Measurements from ENCODE around the gene NPC1L1. TPM values are rescaled to one million over a fixed set of nuclear protein-coding genes. Genes with fewer than 3 reads are reported as not detected.

Gene NPC1L1
- total RNA-seq, 4 donors from 2014 or later: 0.17 to 3.2 (median 0.22) TPM; not detected in 1

- TF ChIP-seq CTCF (IDR thresholded peaks at IDR 0.05; ENCODE audit: low read depth): no peak
Observed at GRCh38 chr7:44563171-44563679, 22.1 kb upstream of the NPC1L1 start.

GRCh38 chr7:44561962-44562621 is 21.0 kb upstream of the NPC1L1 start:
- TF ChIP-seq CTCF (IDR thresholded peaks at IDR 0.05; ENCODE audit: low read depth): no peak

GRCh38 chr7:44561481-44561880 is 20.4 kb upstream of the NPC1L1 start:
- TF ChIP-seq CTCF (IDR thresholded peaks at IDR 0.05; ENCODE audit: low read depth): no peak

GRCh38 chr7:44559485-44559884 is 18.4 kb upstream of the NPC1L1 start:
- TF ChIP-seq CTCF (IDR thresholded peaks at IDR 0.05; ENCODE audit: low read depth): no peak

- TF ChIP-seq CTCF (IDR thresholded peaks at IDR 0.05; ENCODE audit: low read depth): no peak
Observed at GRCh38 chr7:44557485-44557884, 16.4 kb upstream of the NPC1L1 start.

GRCh38 chr7:44555350-44555749 is 14.2 kb upstream of the NPC1L1 start:
- no peak for TF ChIP-seq CTCF (IDR thresholded peaks at IDR 0.05; ENCODE audit: low read depth)

- no peak for TF ChIP-seq CTCF (IDR thresholded peaks at IDR 0.05; ENCODE audit: low read depth)
Observed at GRCh38 chr7:44549457-44549856, 8.3 kb upstream of the NPC1L1 start.
